Measurements from ENCODE around the gene HTT.
"Not testable (repeated sequence)": the region's sequence is repeated elsewhere in the genome, so short reads cannot be mapped to it uniquely, and the experiment has no call there.

HTT gene

DNA sequence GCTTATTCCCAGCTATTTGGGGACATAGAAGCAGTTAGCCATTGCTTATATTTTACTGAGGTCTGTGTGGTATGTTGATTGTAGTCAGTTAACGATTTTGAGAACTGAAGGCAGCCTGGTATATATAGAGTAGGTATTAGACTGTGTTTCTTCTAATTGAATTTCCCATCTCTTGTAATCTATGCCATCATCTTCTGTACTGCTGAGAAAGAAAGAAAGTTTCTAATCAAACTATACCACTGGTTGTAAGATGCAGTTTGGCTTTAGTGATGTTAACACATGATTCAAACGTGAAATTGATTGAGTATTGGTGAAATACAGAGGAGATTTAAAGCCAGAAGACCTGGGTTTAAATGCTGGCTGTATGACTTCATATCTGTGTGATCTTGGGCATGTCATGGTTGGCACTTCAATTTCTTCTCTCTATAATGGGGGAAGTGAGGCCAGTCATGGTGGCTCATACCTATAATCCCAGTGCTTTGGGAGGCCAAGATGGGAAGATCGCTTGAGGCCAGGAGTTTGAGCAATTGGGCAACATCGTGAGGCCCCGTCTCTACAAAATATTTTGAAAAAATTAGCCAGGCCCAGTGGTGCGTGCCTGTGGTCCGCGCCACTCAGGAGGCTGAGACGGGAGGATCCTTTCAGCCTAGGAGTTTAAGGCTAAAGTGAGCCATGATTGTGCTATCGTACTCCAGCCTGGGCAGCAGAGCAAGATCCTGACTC lies 11.6 kb downstream of the HTT start:
- DNase-seq = no peak

DNA sequence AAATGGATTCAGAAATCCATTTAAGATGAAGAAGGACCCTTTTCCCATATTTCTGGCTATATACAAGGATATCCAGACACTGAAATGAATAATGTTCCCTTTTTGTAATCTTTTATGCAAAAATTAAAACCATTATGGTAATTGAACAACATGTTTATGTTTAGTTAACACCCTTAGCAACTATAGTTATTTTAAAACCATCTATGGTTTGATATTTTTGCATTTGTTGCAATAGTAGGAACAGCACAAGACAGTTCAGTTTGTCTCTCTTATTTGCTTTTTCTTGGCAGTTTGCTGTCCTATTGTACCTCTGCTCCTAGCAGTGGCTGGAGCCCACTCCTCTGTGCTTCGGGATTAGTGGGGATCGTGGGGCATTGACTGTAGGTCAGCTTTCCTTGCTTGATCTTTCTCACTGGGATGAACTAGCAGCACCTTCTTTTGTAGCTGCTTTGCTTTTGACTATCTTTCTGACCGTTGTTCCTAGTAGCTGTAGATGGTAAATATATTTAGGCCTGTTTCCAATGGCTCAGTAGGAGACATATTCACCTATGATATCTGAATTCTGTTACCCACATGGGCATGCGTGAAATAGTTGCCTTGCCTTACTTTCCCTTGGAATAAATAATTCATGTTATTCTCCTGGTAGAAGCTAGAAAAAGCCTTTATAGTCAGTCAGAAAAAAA lies 12.8 kb downstream of the HTT start:
- DNase-seq = no peak

DNA sequence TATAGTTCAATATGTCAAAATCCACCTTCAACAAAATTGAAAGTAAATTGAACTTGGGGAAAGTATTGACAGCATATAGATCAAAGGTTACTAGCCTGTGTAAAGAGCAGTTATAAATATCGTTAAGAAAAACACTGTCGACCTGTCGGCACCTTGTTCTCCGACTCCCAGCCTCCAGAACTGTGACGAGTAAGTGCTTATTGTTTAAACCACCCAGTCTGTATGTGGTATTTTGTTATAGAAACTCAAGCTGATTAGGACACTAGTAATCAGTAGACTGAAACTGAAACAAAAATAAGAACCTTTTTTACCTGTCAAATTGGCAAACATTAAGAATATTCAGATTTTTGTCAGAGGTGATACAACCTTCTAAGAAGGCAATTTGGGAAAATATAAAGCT lies 17.0 kb downstream of the HTT start:
- DNase-seq = no peak

DNA sequence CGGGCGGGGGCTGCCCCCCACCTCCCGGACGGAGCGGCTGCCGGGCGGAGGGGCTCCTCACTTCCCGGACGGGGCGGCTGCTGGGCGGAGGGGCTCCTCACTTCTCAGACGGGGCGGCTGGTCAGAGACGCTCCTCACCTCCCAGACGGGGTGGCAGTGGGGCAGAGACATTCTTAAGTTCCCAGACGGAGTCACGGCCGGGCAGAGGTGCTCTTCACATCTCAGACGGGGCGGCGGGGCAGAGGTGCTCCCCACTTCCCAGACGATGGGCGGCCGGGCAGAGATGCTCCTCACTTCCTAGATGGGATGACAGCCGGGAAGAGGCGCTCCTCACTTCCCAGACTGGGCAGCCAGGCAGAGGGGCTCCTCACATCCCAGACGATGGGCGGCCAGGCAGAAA lies 20.2 kb downstream of the HTT start:
- not testable (repeated sequence) for DNase-seq

DNA sequence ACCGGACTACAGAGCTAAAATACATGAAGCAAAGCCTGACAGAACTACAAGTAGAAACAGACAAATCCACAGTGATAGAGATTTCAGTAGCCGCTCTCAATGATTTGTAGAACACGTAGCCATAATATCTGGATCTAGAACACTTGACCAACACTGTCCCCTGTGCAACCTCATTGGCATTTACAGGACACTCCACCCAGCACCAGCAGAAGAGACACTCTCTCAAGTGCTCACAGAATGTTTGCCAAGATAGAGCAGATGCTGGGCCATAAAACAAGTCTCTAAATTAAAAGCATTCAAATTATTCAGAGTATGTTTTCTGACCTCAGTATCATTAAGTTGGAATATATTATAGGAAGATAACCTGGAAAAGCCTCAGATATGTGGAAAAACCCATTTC lies 21.7 kb downstream of the HTT start:
- DNase-seq = no peak

DNA sequence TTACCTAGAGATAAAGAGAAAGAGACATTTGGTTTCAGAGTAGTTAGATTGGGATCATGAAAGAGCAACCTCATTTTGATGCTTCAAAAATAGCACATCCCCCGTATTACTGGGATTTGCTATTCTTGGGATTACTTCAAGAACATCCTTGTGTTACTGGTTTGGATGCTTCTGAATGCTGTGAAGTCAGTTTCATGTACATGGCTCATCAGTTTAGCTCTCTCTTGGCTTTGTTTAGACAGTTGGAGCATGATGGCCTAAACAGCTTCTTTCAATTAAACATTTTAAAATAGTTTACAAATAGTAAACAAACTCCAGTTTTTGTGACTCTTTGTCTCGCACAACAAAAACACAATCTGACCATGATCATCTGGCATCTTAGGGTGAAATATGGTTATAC lies 23.9 kb downstream of the HTT start:
- DNase-seq = no peak

DNA sequence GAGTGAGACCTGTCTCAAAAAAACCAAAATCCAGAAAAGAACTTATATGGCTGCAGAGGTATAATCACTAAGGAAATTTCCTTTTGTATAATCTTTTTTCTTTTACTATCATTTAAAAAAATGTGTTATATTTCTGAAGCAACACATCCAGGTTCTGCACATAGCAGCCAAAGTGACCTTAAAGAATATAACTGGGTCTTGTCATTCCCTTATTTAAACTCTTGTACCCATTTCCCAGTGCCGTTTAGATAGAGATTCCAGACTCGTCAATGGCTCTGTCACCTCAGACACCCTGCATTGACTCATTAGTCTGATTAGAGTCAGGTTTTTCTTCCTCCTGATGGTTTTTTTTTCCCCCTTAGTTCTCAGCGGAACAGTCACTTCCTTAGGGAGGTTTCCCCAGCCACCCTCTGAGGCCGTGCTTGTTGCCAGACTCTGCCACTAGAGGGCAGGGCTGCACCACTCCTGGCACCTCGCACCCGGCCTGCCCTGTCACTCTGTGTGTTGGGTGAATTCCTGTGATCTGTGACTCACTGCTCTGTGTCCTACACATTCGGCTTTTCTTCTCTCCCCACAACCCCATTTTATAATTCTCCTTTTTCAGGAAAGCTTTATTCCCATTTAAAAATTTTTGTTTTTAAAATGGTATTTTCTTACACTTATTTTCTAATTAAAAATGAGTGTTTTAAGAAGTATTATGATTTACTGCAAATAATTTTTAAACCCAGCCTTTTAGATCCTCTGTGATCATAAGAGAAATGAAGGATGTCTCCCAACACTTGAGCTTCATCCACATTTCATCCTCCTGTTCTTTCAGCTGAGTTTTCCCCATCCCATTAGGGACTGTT lies 32.1 kb downstream of the HTT start:
- peak; percentile 93 for DNase-seq

DNA sequence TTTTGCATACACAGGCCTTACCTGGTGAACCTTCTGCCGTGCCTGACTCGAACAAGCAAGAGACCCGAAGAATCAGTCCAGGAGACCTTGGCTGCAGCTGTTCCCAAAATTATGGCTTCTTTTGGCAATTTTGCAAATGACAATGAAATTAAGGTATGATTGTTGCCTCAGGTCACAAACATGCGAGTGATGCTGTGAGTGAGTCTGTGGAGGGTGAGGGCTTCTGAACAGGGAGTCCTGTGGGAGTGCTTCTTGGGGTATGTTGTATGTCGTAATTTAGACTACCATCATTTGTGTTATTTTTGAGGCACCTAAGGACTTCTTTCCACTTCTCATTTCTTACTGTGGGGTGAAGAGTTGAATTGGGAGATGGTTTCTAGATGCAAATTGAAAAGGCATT lies 32.8 kb downstream of the HTT start:
- no peak for DNase-seq

DNA sequence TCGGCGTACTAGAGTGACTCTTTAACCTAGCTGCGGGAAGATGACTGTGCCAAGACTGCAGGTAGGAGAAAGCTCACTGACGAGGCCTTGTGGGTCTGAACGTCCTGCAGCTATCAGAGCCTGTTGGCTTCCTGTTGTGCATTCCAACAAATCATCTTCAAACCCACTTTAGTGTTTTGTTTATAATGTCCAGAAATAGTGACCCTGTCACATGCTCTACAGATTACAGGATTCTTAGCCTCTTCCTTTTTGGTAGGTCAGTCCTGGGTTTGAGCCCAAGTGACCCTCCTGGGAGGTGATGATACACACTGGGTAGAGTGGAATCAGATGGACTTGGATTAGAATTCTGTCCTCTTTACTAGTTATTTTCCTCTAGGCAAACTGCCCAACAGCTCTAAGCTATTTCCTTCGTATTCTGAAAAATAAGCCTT lies 33.2 kb downstream of the HTT start:
- no peak for DNase-seq

DNA sequence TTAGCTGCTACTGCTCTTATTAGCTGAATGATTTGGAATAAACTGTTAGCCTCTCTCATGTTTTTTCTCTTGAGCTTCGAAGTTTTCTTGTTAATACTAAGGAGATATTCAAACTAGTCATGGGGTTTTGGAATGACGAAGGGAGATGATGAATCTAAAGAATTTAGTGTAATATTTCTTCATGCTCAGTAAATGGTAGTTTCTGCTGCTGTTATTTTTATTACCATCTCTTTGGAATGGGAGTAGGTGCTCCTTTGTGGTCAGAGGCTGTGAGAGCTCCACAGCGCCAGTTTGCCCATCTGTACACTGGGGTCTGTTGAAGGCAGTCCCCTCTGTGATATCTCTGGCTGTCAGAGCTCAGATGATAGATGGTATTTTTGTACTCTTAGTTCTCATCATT lies 33.7 kb downstream of the HTT start:
- no peak for DNase-seq

DNA sequence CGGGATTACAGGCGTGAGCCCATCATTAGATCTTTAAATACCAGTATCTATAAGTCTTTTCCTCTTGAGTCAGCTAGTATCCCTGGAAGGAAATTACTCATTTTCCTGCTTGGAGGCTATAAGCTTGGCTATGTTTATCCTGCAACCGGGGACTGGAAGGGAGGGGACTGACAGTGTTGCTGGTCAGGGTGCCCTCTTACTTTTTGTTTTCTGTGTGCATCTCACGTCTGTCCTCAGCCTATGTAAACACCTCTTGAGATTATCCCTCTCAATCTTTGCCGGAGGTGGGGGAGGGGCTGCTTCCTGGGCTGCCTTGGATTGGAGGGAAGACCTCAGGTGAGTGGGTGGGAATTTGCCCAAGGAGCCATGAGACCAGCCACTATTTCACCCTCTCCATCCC lies 37.0 kb downstream of the HTT start:
- no peak for DNase-seq

DNA sequence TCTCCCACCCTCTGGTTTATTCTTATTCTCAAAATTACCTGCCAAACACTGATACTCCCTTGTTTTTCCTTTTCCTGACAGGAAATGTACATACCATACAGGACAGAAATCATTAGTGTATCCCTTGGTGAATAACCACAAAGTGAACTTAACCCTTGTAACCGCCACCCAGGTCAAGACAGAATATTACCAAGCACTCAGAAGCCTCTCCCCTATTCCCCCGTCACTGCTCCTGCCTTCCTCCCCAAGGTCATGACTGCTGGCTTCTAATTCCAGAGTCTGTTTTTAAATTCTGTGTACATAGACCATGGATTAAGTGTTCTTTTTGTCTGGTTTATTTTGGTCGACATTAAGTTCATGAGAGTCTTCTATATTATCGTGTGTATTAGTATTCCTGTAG lies 37.7 kb downstream of the HTT start:
- no peak for DNase-seq

DNA sequence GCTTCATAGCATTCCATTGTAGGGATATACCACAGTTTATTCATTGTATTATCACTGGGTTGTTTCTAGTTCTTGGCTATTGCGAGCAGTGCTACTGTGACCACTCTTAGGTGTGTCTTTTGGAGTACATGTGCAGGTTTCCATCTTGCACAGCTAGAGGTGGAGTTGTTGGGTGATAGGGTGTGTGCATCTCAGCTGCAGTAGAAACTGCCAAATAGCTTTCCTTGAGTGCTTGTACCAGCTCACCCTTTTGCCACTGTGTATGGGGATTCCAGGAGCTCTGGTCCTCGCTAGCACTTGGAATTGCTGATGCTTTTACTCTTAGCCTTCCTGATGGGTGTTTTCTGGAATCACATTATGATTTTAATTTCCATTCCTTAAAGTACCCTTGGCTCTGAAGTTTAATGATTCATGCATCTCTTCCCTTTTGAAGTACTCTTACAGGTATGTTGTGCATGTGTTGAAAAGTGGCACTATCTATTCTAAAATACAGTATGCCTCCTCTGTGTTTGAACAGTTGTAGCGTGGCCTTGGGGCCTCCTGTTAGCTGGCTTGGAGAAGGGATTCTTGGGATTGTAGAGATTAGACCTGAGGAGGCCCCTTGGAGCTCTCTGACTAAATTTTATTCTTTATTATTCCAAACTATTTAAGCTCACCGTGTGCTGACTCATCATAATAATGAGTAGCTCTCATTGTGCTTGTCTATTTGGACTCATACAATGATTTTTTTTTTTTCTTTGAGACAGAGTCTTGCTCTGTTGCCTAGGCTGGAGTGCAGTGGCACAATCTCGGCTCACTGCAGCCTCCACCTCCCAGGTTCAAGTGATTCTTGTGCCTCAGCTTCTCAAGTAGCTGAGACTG lies 38.4 kb downstream of the HTT start:
- no peak for DNase-seq

DNA sequence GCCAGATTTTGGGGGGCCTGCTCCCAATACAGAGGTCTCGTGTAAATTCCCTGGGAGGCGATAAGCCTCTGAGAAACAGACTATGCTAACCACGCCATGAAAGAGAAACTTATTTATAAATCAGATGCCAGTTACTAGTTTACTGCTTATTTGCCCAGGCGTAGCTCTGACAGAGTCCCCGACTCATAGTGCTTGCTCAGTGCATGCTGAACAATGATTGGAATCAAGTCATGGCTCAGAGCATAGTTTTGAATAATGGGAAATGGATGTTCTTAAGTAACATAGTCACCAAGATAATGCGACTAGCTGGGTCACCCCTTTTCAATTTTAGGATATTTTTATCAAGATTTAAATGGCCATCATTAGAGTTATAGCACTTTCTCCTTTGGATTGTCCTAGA lies 39.9 kb downstream of the HTT start:
- DNase-seq = no peak

DNA sequence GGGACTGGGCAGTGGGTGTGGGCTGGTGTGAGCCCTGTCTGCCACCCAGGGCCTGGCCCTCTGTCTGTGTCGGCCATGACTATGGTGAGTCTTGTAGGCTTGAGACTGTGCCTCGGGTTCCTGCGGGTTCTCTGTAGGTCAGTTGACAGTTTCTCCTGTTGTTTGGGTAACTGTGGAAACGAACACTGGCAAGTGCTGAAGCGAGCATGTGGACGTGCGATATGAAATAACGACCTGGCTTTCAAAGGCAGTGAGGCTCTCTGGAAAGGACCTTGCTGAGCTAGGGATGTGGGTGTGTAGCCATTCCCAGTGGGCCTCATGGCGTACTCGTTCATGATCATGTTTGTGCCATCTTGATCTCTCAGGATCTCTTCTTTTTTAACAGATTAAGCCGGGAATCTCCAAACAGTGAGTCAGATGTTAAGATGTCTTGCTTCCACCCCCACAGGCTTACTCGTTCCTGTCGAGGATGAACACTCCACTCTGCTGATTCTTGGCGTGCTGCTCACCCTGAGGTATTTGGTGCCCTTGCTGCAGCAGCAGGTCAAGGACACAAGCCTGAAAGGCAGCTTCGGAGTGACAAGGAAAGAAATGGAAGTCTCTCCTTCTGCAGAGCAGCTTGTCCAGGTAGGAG lies 41.3 kb downstream of the HTT start:
- DNase-seq = no peak

DNA sequence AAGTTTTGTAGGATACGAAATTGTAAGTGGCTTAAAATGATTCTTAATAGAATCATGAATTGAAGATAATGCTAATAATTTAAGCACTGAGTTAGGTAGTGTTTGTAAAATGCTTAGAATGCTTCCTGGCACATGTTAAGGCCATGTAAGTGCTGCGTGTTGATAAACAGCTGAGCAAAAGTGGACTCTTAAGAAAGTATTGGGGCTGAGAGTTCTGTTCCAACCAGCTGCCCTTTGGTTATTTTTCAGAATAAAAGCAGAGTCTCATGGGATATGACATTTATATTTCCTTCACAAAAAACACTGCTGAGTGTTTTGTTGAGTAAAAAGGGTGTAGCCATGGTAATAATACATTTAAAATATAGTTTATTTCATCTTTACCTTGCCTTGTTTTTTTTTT lies 42.5 kb downstream of the HTT start:
- no peak for DNase-seq

DNA sequence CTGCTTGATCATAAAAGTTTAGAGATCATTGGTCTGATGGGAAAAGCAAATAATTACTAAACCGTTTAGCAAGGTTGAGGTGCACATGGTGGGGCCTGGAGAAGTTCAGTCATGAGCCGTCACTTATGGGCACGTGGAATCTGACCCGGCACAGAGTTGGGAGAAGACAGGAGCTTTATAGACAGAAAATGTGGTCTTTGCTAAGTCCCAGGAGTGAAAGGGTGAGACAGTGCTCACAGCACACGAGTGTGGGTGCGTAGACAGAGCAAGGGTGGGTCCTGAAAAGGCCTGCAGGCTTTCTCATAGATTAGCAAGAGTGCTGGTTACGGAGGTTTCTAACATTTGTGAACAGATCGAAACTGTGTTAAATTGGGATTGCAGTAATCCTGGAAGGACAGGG lies 43.8 kb downstream of the HTT start:
- DNase-seq = no peak

DNA sequence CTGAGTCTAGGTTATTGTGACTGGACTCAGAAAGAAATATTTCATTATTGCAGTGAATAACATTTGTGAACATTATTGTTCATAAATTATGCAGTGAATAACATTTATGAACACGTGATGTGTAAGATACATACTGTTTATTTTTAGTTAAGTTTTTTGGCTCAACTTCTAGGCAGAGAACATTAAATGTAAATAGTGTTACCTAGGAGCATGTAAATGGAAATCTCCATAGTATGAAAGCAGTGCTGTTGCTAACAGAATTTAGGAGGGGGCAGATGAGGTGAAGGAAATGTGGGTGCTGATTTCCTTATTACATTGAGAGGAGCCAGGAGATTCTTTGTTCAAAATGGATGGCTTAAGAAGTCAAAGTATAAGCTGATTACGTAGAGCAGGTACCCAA lies 45.0 kb downstream of the HTT start:
- DNase-seq = no peak

DNA sequence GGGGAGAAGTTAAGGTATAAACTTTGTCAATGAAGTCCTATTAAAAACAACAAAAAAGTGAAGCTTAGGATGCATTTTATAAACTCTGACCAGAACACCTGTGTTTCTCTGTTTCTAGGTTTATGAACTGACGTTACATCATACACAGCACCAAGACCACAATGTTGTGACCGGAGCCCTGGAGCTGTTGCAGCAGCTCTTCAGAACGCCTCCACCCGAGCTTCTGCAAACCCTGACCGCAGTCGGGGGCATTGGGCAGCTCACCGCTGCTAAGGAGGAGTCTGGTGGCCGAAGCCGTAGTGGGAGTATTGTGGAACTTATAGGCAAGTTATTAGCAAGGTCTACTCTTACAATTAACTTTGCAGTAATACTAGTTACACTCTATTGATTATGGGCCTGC lies 46.6 kb downstream of the HTT start:
- DNase-seq = no peak

DNA sequence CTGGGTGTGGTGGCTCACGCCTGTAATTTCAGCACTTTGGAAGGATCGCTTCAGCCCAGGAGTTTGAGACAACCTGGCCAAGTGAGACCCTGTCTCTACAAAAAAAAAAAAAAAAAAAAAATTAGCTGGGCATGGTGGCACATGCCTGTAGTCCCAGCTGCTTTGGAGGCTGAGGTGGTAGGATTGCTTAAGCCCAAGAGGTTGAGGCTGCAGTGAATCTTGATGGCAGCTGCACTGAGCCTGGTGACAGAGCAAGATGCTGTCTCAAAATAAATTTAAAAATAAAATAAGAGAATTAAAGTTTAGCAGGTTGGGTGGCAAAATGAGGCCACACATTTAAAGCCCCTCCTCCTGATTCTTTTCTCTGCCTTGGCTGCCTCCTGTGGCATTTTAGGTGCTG lies 47.1 kb downstream of the HTT start:
- no peak for DNase-seq

DNA sequence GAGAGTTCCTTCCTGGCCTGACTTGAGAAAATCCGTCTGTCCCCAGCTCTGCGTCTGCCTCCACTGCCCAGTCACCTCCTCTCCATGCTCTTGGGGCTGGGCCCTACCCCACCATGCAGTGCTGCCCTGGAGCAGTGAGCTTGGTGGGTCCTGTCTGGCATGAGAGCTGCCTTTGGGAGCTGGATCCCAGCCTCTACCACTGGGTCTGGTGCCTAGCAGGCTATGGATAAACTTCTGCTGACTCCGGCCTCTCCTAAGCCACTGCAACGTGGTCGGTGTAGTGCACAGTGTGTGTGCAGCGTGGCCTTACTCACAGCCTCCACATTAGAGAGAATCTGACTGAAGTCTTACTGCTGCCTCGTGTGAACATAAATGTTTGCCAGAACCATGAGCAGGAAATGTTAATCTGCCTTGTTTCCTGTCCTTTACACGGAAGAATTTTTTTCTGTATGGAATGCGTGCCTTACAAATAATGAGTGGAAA lies 47.6 kb downstream of the HTT start:
- DNase-seq = no peak

DNA sequence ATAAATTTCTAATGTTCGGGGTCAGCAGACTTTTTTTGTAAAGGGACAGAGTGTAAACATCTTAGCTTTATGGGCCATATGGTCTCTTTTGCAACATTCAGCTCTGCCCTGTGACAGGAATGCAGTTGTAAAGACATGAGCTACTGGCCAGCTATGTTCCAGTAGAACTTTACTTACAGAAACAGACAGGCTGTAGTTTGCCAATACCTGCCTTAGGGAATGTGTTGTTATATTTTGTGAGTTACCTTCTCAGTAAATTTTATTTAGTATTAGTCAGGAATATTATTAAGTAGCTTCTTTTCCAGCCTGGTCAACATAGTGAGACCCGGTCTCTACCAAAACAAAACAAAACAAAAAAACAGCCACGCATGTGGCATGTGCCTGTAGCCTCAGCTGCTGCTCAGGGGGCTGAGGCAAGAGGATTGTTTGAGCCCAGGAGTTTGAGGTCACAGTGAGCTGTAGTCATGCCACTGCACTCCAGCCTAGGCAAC lies 48.7 kb downstream of the HTT start:
- peak; percentile 8 for DNase-seq

All from inflammatory macrophage treated with lipopolysaccharide for 4 hours (primary cell).